K562 treated with DMSO at 1 percent for 24 hours (cell line): ENCODE results near the gene PRDM8. TPM values are rescaled to one million over a fixed set of nuclear protein-coding genes. Genes with fewer than 3 reads are reported as not detected.

Experiments
- total RNA-seq: library from RNA; unstranded; fragments of 300-600 nt; gene quantifications from 2 replicates; pipeline ENCODE4 v1.2.3, GENCODE V29; 2022; ENCODE audit warnings: low read depth; ENCODE audit not compliant: insufficient read depth

The PRDM8 gene
- not detected in 2 replicates for total RNA-seq

GRCh38 chr4:80196922-80197573, at the start of gene PRDM8:
Gene PRDM8, plus strand, starts transcription at chr4:80197503. Its CDS starts 2,578 bp downstream, at chr4:80200081.

Other genes starting within 250 kb of the PRDM8 start
- 23.8 and 26.7 TPM in 2 replicates for gene ANTXR2, start 124.3 kb upstream of the PRDM8 start, total RNA-seq
- gene FGF5, start 69.2 kb downstream of the PRDM8 start, total RNA-seq: 0.87 and 7.2 TPM in 2 replicates
- not detected in 2 replicates for gene CFAP299, start 138.2 kb downstream of the PRDM8 start, total RNA-seq